SK-N-MC (cell line): ENCODE data around the gene NENF.

Experiments used
- EZH2 ChIP-seq: fragments of 200-600 bp; sonication (generic); IDR thresholded peaks from one replicate; pipeline ENCODE4 v1.6.1; 2017; ENCODE audit warnings: antibody characterized with exemption
- FOXP2 ChIP-seq: optimal IDR thresholded peaks from 2 replicates; pipeline ENCODE3; 2011; ENCODE audit warnings: mild to moderate bottlenecking, moderate library complexity; ENCODE audit not compliant: insufficient read depth; ENCODE audit errors: extremely low read length, control extremely low read depth
- POLR2AphosphoS5 ChIP-seq: IDR thresholded peaks from 2 replicates; pipeline ENCODE4 v1.6.1; 2012; ENCODE audit warnings: mild to moderate bottlenecking, low read depth, low read length, borderline replicate concordance

DNA sequence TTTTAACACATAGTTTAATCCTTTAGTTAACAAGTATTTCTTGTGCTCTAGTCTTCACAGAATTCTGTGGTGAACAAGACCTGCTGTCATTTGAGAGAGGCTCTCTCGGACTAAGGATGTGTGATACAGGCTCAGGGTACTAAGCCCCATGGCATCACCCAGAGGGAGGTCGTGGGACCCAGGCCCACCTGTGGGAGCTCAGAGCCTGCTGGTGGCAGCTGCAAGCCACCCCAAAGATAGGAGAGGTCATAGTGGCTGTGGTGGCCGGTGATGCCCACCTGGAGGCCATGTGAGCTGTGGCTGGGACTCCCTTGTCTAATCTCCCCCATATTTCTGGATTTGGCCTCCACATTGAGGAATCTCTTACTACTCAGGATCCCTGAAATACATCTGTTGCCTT, 22.0 kb downstream of the NENF start:
- TF ChIP-seq EZH2 (no peak), POLR2AphosphoS5 (no peak), FOXP2 (no peak)
